HepG2 (cell line): ENCODE data around the gene DSTYK. TPM values are rescaled to one million over a fixed set of nuclear protein-coding genes. Genes with fewer than 3 reads are reported as not detected.

Source experiments
- ATAC-seq: fragments of 200-7000 bp; cut with Tn5 transposase; 3 replicates; pipeline ENCODE4 v1.9.1; 2020; ENCODE audit warnings: mild to moderate bottlenecking, moderate library complexity
- BruUV-seq: library from RNA; stranded (reverse); fragments of 400-500 nt; replicated peaks from 2 replicates; lab custom pipeline; 2021; lab: Mats Ljungman, UMichigan
- CTCF ChIA-PET: fragments of 300-600 bp; formaldehyde crosslinking; extraction: SDS; loops from one replicate; lab custom pipeline; 2021; ENCODE audit warnings: low total read pairs, inconsistent platforms, low intra/inter-chr PET ratio; lab: Yijun Ruan, JAX
- POLR2A ChIA-PET: fragments of 350-600 bp; sonication (Branson Sonifier 250); formaldehyde crosslinking; loops from one replicate; lab custom pipeline; 2020; ENCODE audit warnings: antibody characterized with exemption, inconsistent platforms; lab: Yijun Ruan, JAX
- DNase-seq: peaks from one replicate; pipeline ENCODE4 v3.0.0-alpha.2; 2015; ENCODE audit warnings: low spot score
- FAIRE-seq: peaks from 3 replicates; lab custom pipeline; 2011; peaks lifted over from hg19 to GRCh38; lab: Jason Lieb, UNC
- H2AFZ ChIP-seq: one replicate; pipeline ENCODE4 v1.6.1; 2011; ENCODE audit warnings: low read length, inconsistent platforms
- H3K27ac ChIP-seq: fragments of 300-600 bp; 3 replicates; pipeline ENCODE4 v1.8.0; 2011; ENCODE audit warnings: mixed run types, mild to moderate bottlenecking, mixed read lengths, low read length, inconsistent platforms; ENCODE audit not compliant: insufficient read depth; ENCODE audit errors: extremely low read length
- H3K27me3 ChIP-seq, 2 experiments: fragments of 200-600 bp in 1 of 2; 2 replicates in 1 of 2; 3 replicates in 1 of 2; pipeline versions ENCODE4 v1.6.0 to v1.8.0; 2011; ENCODE audit warnings: low read length in 2 of 2, mild to moderate bottlenecking in 2 of 2, moderate library complexity in 2 of 2, inconsistent platforms in 1 of 2; ENCODE audit not compliant: insufficient read depth in 2 of 2, control insufficient read depth in 1 of 2
- H3K36me3 ChIP-seq, 2 experiments: fragments of 200-600 bp in 1 of 2; replicated peaks in 1 of 2; 2 replicates in 1 of 2; 3 replicates in 1 of 2; pipeline versions ENCODE4 v1.5.1 to v1.8.0; 2011; ENCODE audit warnings: low read length in 2 of 2, inconsistent platforms in 1 of 2; ENCODE audit not compliant: insufficient read depth in 2 of 2, control insufficient read depth in 1 of 2
- H3K4me1 ChIP-seq: 2 replicates; pipeline ENCODE4 v1.5.1; 2012; ENCODE audit warnings: low read length, inconsistent platforms; ENCODE audit not compliant: insufficient read depth
- H3K4me2 ChIP-seq: 2 replicates; pipeline ENCODE4 v1.6.0; 2011; ENCODE audit warnings: low read depth, low read length, inconsistent platforms
- H3K4me3 ChIP-seq, 3 experiments: fragments of 200-600 bp in 1 of 3; sonication (generic), shearing (Covaris generic) in 1 of 3; replicated peaks in 1 of 3; 2 replicates each; pipeline ENCODE4 v1.5.1; 2011 to 2016; ENCODE audit warnings: low read length in 3 of 3, inconsistent platforms in 2 of 3, low read depth in 2 of 3, mild to moderate bottlenecking in 2 of 3, control low read depth in 1 of 3, mixed read lengths in 1 of 3; ENCODE audit not compliant: insufficient read depth in 1 of 3
- H3K79me2 ChIP-seq: one replicate; pipeline ENCODE4 v1.6.1; 2011; ENCODE audit warnings: low read length, inconsistent platforms; ENCODE audit not compliant: insufficient read depth
- H3K9ac ChIP-seq: 2 replicates; pipeline ENCODE4 v1.6.0; 2011; ENCODE audit warnings: mild to moderate bottlenecking, low read depth, low read length, inconsistent platforms; ENCODE audit not compliant: insufficient read depth
- H3K9me3 ChIP-seq: 2 replicates; pipeline ENCODE4 v1.5.1; 2012; ENCODE audit warnings: mild to moderate bottlenecking, low read length
- H4K20me1 ChIP-seq: 2 replicates; pipeline ENCODE4 v1.6.0; 2011; ENCODE audit warnings: inconsistent platforms, mild to moderate bottlenecking, low read length, moderate library complexity; ENCODE audit not compliant: insufficient read depth
- CEBPG ChIP-seq: IDR thresholded peaks from 2 replicates; pipeline ENCODE4 v1.6.1; 2016
- CENPBD1 ChIP-seq: sonication (generic); formaldehyde crosslinking; IDR thresholded peaks from 2 replicates; pipeline ENCODE4 v1.8.0; 2022; ENCODE audit warnings: missing genetic modification reagents, low read depth, mild to moderate bottlenecking, borderline replicate concordance
- ELK4 ChIP-seq: sonication (generic); formaldehyde crosslinking; IDR thresholded peaks from 2 replicates; pipeline ENCODE4 v1.9.0; 2021; ENCODE audit warnings: missing genetic modification reagents, borderline replicate concordance
- HIVEP1 ChIP-seq: sonication (generic); formaldehyde crosslinking; IDR thresholded peaks from 2 replicates; pipeline ENCODE4 v1.4.0; 2020; ENCODE audit warnings: mild to moderate bottlenecking, missing genetic modification reagents
- MAZ ChIP-seq, 2 experiments: sonication (generic) in 1 of 2; formaldehyde crosslinking in 1 of 2; IDR thresholded peaks; 2 replicates each; pipeline versions ENCODE4 v1.5.0 to v1.6.1; 2012 to 2020; ENCODE audit warnings: low read depth in 2 of 2, mild to moderate bottlenecking in 2 of 2, borderline replicate concordance in 1 of 2, improper control_type of control experiment in 1 of 2, low read length in 1 of 2, missing genetic modification reagents in 1 of 2, moderate library complexity in 1 of 2
- NFATC3 ChIP-seq: sonication (generic); formaldehyde crosslinking; IDR thresholded peaks from 2 replicates; pipeline ENCODE4 v1.5.1; 2020; ENCODE audit warnings: mild to moderate bottlenecking, missing genetic modification reagents
- PCBP2 ChIP-seq: fragments of 200-400 bp; formaldehyde crosslinking; optimal IDR thresholded peaks from 2 replicates; pipeline ENCODE3; 2018; ENCODE audit warnings: low read length, low read depth; ENCODE audit not compliant: poor library complexity, severe bottlenecking
- PLRG1 ChIP-seq: fragments of 450-650 bp; conservative IDR thresholded peaks from 2 replicates; pipeline ENCODE4 v1.6.1; 2016
- RBAK ChIP-seq: sonication (generic); formaldehyde crosslinking; IDR thresholded peaks from 2 replicates; pipeline ENCODE4 v1.5.1; 2020; ENCODE audit warnings: mild to moderate bottlenecking, missing genetic modification reagents
- SMAD1 ChIP-seq: sonication (generic); formaldehyde crosslinking; IDR thresholded peaks from 2 replicates; pipeline ENCODE4 v1.4.0; 2020; ENCODE audit warnings: missing genetic modification reagents, low read depth, mild to moderate bottlenecking, borderline replicate concordance
- SMAD3 ChIP-seq: sonication (generic); formaldehyde crosslinking; IDR thresholded peaks from 2 replicates; pipeline ENCODE4 v1.4.0; 2020; ENCODE audit warnings: missing genetic modification reagents
- THAP9 ChIP-seq: sonication (generic); formaldehyde crosslinking; IDR thresholded peaks from 2 replicates; pipeline ENCODE4; 2020; ENCODE audit warnings: missing genetic modification reagents, mild to moderate bottlenecking, borderline replicate concordance
- ZFYVE20 ChIP-seq: sonication (generic); formaldehyde crosslinking; IDR thresholded peaks from 2 replicates; pipeline ENCODE4 v1.8.0; 2023; ENCODE audit warnings: low read depth, mild to moderate bottlenecking, moderate library complexity, missing genetic modification reagents, borderline replicate concordance
- ZNF180 ChIP-seq: sonication (generic); formaldehyde crosslinking; IDR thresholded peaks from 2 replicates; pipeline ENCODE4 v1.4.0; 2020; ENCODE audit warnings: low read depth, missing genetic modification reagents, borderline replicate concordance
- ZNF512B ChIP-seq: sonication (generic); formaldehyde crosslinking; IDR thresholded peaks from 2 replicates; pipeline ENCODE4 v1.5.1; 2020; ENCODE audit warnings: missing genetic modification reagents, mild to moderate bottlenecking, borderline replicate concordance
- ZNF747 ChIP-seq: sonication (generic); formaldehyde crosslinking; IDR thresholded peaks from 2 replicates; pipeline ENCODE4 v1.8.1; 2023; ENCODE audit warnings: missing genetic modification reagents, mild to moderate bottlenecking, borderline replicate concordance
- ZNF878 ChIP-seq: sonication (generic); formaldehyde crosslinking; IDR thresholded peaks from 2 replicates; pipeline ENCODE4 v1.8.1; 2023; ENCODE audit warnings: mild to moderate bottlenecking, missing genetic modification reagents, moderate library complexity
- WGBS: methylation state at CpG from one replicate; pipeline ENCODE4 v1.1.6; 2017; ENCODE audit warnings: low lambda C conversion rate; 5-methylcytosine and 5-hydroxymethylcytosine counted together
- in situ Hi-C: cut with HindIII; loops from 2 replicates; pipeline ENCODE4 v1.10.0; 2017; ENCODE audit warnings: low pct_unique_long_range_greater_than_20kb; ENCODE audit not compliant: extremely low pct_ligation_motif_present
- intact Hi-C: fragments of 100-400 bp; cut with micrococcal nuclease; formaldehyde crosslinking; loops from one replicate; pipeline ENCODE4 v1.10.0; 2022; ENCODE audit not compliant: unreplicated experiment
- polyA plus RNA-seq, 8 experiments: library from polyadenylated mRNA; depleted of rRNA in 3 of 8; stranded (reverse) in 7 of 8; unstranded in 1 of 8; fragments of >200 nt; fragmentation: Illumina TruSeq in 4 of 8; extraction: Trizol in 4 of 8; gene quantifications; 2 replicates each; pipeline versions ENCODE4 v1.2.1 to v1.2.3, GENCODE V29; 2011 to 2016; ENCODE audit warnings: low read depth in 4 of 8, missing spikeins in 1 of 8, mixed read lengths in 1 of 8; ENCODE audit not compliant: insufficient read depth in 1 of 8
- total RNA-seq, 5 experiments: library from RNA; depleted of rRNA; stranded (reverse); fragments of >200 nt; fragmentation: Illumina TruSeq; extraction: Trizol; gene quantifications; 2 replicates each; pipeline ENCODE4 v1.2.3, GENCODE V29; 2016; ENCODE audit warnings: low read depth in 1 of 5

DSTYK gene
- total and polyA plus RNA-seq, 2 of the 13 experiments (the other 11 are each of a cell fraction or from before 2014, with no cell fraction given): 2.6 to 4.8 TPM

GRCh38 chr1:205179842-205180241, 31.7 kb downstream of the DSTYK start:
- no peaks in the 10 kb centered on the region for H3K4me1 ChIP-seq
- FAIRE-seq (no peak), DNase-seq (no peak)
- H2AFZ ChIP-seq: no peak overlapping the region
- H3K9ac ChIP-seq: no peak overlapping the region
- peaks cover 2 to 7% of the 10 kb centered on the region in 2 experiments; a peak in 2 of 5 replicates for H3K36me3 ChIP-seq
- no peaks in the 10 kb centered on the region for H4K20me1 ChIP-seq
- no peak overlapping the region for H3K27ac ChIP-seq
- intact Hi-C loops: no loop called here
- 94% methylated on average over 2 of the region's 2 CpGs for WGBS
- CTCF ChIA-PET: no interaction called here
- H3K9me3 ChIP-seq: no peaks in the 10 kb centered on the region
- BruUV-seq: no TSS peak
- no peaks in the 10 kb centered on the region for H3K79me2 ChIP-seq
- no peak for TF ChIP-seq ZFYVE20 (CRISPR knock-in tag)
- no peak for TF ChIP-seq THAP9
- no peak for TF ChIP-seq ZNF512B
- TF ChIP-seq PCBP2: no peak
- no peak for TF ChIP-seq SMAD1 (CRISPR knock-in tag)
- no peak for TF ChIP-seq CEBPG (CRISPR knock-in tag)
- TF ChIP-seq PLRG1: no peak
- TF ChIP-seq ZNF878 (CRISPR knock-in tag): no peak
- no peak for TF ChIP-seq MAZ (IDR thresholded peaks at IDR 0.05; ENCODE audit: borderline replicate concordance, low read depth, low read length)
- TF ChIP-seq MAZ (CRISPR knock-in tag; IDR thresholded peaks at IDR 0.05; ENCODE audit: low read depth): no peak
- no peak for TF ChIP-seq CENPBD1 (CRISPR knock-in tag)
- no peak for TF ChIP-seq SMAD3 (CRISPR knock-in tag)
- no peak for TF ChIP-seq ELK4 (CRISPR knock-in tag)
- TF ChIP-seq NFATC3 (CRISPR knock-in tag): no peak
- no peak for TF ChIP-seq RBAK
- no peak for TF ChIP-seq ZNF180 (CRISPR knock-in tag)
- TF ChIP-seq ZNF747 (CRISPR knock-in tag): no peak
- TF ChIP-seq HIVEP1: no peak
- TF ChIP-seq, all 625 proteins: peak for 0
- H3K27me3 ChIP-seq: no peaks in the 10 kb centered on the region
- no peak overlapping the region for H3K4me2 ChIP-seq
- in situ Hi-C loops: no loop called here
- no peak overlapping the region for H3K4me3 ChIP-seq
- POLR2A ChIA-PET: no interaction called here
- no peak for ATAC-seq
